Vagina (tissue), 2 donors: Measurements from ENCODE around the gene ELL2.

ENCODE experiments used
- CTCF ChIP-seq, 3 experiments: fragments of 450-650 bp in 2 of 3; fragments of 200-600 bp in 1 of 3; sonication (generic) in 1 of 3; IDR thresholded peaks; one replicate each; pipeline ENCODE4 v1.5.1; 2017 to 2019; ENCODE audit warnings: antibody characterized with exemption in 3 of 3, mild to moderate bottlenecking in 2 of 3, moderate library complexity in 2 of 3
- POLR2AphosphoS5 ChIP-seq, 2 donors: sonication (generic); formaldehyde crosslinking; IDR thresholded peaks; one replicate each; pipeline ENCODE4 v1.9.0; 2017; ENCODE audit warnings: antibody characterized with exemption in 2 of 2, mild to moderate bottlenecking in 2 of 2, low read depth in 1 of 2; ENCODE audit not compliant: insufficient read depth in 1 of 2

GRCh38 chr5:95842854-95843544 is 118.7 kb downstream of the ELL2 start:
- TF ChIP-seq CTCF (IDR thresholded peaks at IDR 0.05) = no peak
- TF ChIP-seq POLR2AphosphoS5 (IDR thresholded peaks at IDR 0.05; ENCODE audit: insufficient read depth in 1 of 2, low read depth in 1 of 2) = no peak
